ENCODE measurements around the gene EMX2. TPM values are rescaled to one million over a fixed set of nuclear protein-coding genes. Genes with fewer than 3 reads are reported as not detected.

The EMX2 gene
- total RNA-seq, 2 donors from 2014 or later: not detected

DNA sequence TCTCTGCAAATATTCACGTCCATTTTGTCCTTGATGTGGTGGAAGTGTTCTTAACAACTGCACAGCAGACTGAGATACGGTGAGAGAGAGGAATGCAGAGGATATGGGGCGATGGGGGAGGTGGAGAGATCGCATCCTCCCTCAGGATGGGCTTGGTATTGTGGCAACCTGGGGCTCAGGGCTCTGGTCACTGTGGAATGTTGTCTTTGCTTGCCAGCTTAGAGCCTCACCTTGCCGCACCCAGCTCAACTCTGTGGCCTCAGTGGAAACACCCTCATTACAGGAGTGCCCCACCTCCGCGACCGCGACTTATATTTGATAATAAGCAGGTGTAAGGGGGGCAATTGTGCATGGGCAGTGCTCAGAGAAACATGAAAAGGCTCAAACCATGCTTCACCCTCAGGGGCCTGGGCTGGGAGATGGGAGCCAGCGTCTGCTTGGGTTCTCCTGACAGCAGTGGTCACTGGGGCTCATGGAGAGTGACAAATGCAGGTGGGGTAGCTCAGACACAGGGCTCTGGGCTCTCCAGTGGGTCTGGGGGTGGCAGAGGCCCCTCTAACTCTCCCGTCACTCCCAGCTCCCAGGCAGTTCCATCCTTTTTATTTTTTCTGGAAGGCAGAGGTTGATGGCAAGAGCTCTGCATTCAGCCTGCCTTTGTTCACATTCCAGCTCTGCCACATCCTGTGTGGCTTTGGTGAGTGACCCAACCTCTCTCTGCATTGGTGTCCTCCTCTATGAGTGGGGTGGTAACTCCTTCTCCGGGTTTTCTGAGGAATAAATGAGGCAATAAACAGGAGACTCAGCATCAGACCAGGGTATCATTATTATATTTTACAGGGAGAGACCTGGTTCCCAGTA lies 43.1 kb upstream of the EMX2 start:
- Histone ChIP-seq H3K4me1 (peaks cover 7% of the 10 kb centered on the region), H3K27me3 (no peaks in the 10 kb centered on the region), H3K36me3 (replicated peaks in 1 of 2; ENCODE audit: insufficient read depth in 1 of 2, low read depth in 2 of 2) (no peaks in the 10 kb centered on the region), H3K9me3 (no peaks in the 10 kb centered on the region), H3K4me3 (no peak overlapping the region), H3K27ac (no peak overlapping the region)
- intact Hi-C loops (cut with DNase I): no loop called here
- whole genome bisulfite sequencing, 2 donors: 72% methylated on average over 12 of the region's 12 CpGs
- DNase-seq: no peak
- TF ChIP-seq, protein P1, sequence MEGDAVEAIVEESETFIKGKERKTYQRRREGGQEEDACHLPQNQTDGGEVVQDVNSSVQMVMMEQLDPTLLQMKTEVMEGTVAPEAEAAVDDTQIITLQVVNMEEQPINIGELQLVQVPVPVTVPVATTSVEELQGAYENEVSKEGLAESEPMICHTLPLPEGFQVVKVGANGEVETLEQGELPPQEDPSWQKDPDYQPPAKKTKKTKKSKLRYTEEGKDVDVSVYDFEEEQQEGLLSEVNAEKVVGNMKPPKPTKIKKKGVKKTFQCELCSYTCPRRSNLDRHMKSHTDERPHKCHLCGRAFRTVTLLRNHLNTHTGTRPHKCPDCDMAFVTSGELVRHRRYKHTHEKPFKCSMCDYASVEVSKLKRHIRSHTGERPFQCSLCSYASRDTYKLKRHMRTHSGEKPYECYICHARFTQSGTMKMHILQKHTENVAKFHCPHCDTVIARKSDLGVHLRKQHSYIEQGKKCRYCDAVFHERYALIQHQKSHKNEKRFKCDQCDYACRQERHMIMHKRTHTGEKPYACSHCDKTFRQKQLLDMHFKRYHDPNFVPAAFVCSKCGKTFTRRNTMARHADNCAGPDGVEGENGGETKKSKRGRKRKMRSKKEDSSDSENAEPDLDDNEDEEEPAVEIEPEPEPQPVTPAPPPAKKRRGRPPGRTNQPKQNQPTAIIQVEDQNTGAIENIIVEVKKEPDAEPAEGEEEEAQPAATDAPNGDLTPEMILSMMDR (IDR thresholded peaks at IDR 0.05): no peak
- no peak for TF ChIP-seq POLR2A (IDR thresholded peaks at IDR 0.05)
- no peak for ATAC-seq

DNA sequence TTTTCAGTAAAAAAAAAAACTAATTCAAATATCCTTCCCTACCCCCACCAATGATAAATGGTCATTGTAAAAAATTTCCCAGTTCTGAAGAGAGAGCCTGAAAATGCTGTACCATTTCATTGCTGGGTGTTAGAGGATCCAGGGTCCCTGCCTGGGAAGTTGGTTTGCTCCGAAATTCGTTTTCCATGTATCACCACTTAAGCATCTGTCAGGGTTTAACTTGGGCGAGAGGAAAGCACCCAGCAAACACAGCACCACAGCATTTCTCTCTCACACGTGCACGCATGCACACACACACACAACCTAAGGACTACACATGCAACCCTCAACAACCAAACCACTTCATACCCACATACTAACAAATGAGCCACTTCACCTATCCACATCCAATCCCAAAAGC lies 42.1 kb upstream of the EMX2 start:
- H3K27ac ChIP-seq: no peak overlapping the region
- H3K27me3 ChIP-seq: no peaks in the 10 kb centered on the region
- no peak overlapping the region for H3K4me3 ChIP-seq
- intact Hi-C loops (cut with DNase I): no loop called here
- no peaks in the 10 kb centered on the region for H3K9me3 ChIP-seq
- H3K36me3 ChIP-seq (replicated peaks in 1 of 2; ENCODE audit: insufficient read depth in 1 of 2, low read depth in 2 of 2): no peaks in the 10 kb centered on the region
- no peak for DNase-seq
- no peak for TF ChIP-seq POLR2A (IDR thresholded peaks at IDR 0.05)
- TF ChIP-seq, protein P1 (IDR thresholded peaks at IDR 0.05): no peak
- peaks cover 7% of the 10 kb centered on the region for H3K4me1 ChIP-seq
- no peak for ATAC-seq
- 75 to 78% methylated on average over 5 of the region's 5 CpGs for WGBS, 2 donors

DNA sequence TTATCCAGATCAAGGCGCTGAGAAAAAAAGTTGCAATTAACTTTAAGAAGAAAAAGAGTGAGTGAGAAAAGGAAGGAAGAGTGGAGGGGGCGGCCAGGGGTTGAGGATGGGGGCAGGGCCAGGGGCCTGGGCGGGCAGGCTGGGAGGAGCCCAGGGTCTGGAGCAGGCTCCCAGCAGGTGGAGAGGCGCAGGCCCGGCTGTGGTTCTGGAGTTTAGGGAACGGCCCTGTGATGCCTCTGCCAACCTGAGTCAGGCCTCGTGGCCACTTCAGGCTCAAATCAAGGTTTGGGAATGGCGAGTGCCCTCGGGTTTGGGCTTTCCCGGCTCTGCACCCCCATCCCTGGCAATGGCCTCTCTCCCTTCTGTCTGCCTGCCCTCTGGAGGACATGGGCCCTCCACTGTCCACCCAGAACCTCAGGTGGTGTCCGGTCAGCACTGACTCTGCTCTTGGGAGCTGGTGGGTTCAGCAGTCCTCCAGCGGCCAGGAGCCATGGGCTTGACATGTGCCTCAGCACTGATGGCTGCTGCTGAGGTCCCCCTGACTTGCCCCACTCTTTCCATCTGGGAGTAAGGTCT lies 41.0 kb upstream of the EMX2 start:
- 56 to 79% methylated on average over 7 to 12 of the region's 12 CpGs for whole genome bisulfite sequencing, 2 donors
- H3K27me3 ChIP-seq: no peaks in the 10 kb centered on the region
- no peaks in the 10 kb centered on the region for H3K9me3 ChIP-seq
- TF ChIP-seq POLR2A (IDR thresholded peaks at IDR 0.05): no peak
- TF ChIP-seq, protein P1 (IDR thresholded peaks at IDR 0.05): no peak
- DNase-seq (no peak), ATAC-seq (no peak)
- intact Hi-C loops (cut with DNase I): no loop called here
- no peaks in the 10 kb centered on the region for H3K36me3 ChIP-seq (replicated peaks in 1 of 2; ENCODE audit: insufficient read depth in 1 of 2, low read depth in 2 of 2)
- H3K27ac ChIP-seq: no peak overlapping the region
- peaks cover 3% of the 10 kb centered on the region for H3K4me1 ChIP-seq
- H3K4me3 ChIP-seq: no peak overlapping the region

DNA sequence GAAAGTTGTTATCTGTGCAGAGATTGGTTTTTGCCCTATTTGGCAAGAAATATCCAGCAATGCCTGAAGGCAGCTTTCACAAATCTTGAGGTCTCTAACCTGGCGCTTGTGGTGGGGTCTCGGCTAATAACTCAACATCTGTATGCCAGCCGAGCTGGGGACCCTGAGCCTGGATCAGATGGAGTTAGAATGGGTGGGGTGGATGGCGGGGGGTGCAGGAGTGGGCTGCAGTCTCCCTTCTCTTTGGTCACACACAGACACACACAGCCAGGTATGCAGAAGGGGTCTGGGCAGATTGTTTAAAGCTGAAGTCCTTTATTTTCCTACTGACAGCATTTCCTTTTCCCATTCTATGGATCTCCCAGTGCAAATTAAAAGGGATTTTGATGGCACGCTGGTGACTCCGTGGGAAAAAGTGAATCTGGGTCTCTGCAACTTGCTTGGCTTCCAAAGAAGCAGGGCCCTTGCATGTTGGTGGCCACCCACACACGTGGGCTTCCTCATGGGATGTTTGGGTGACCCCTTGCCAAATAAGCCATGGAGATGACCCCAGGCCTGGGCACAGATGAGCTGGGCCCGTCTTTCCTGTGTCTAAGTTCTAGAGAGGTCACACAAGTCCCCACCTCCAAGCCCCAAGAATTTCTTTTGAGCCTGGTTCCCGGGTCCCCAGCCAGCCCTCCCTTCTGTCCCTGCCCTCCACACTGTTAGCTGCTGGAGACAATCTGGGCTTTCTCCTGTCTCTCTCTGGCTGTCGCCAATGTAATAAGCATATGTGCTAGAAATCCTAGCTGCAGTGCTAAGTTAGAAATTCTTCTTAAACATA lies 39.9 kb upstream of the EMX2 start:
- TF ChIP-seq POLR2A (IDR thresholded peaks at IDR 0.05): no peak
- TF ChIP-seq, protein P1 (IDR thresholded peaks at IDR 0.05): no peak
- ATAC-seq (no peak), DNase-seq (no peak)
- Histone ChIP-seq H3K4me1 (no peaks in the 10 kb centered on the region), H3K27ac (no peak overlapping the region), H3K36me3 (replicated peaks in 1 of 2; ENCODE audit: insufficient read depth in 1 of 2, low read depth in 2 of 2) (no peaks in the 10 kb centered on the region), H3K9me3 (no peaks in the 10 kb centered on the region), H3K27me3 (no peaks in the 10 kb centered on the region), H3K4me3 (no peak overlapping the region)
- WGBS, 2 donors: 53 to 61% methylated on average over 9 to 10 of the region's 10 CpGs
- intact Hi-C loops (cut with DNase I): no loop called here

All from body of pancreas (tissue), 4 donors.